ENCODE data around the gene PTPRT.

GRCh38 chr20:42024653-42025052, 1165.1 kb downstream of the PTPRT start:
- no peak for TF ChIP-seq CTCF (IDR thresholded peaks at IDR 0.05; ENCODE audit: low read depth, low read length)
- TF ChIP-seq POLR2A (IDR thresholded peaks at IDR 0.05; ENCODE audit: extremely low read depth, insufficient read length): no peak
- TF ChIP-seq MAX (IDR thresholded peaks at IDR 0.05; ENCODE audit: low read depth, low read length): peak; percentile 87
- peak; percentile 47 for TF ChIP-seq MYC (IDR thresholded peaks at IDR 0.05; ENCODE audit: low read depth, low read length)

All from NB4 (cell line).